Measurements from ENCODE around the gene ZNF385B. TPM values are rescaled to one million over a fixed set of nuclear protein-coding genes. Genes with fewer than 3 reads are reported as not detected.

The ZNF385B gene
- total RNA-seq, 1 donor from 2014 or later, result not detected

DNA sequence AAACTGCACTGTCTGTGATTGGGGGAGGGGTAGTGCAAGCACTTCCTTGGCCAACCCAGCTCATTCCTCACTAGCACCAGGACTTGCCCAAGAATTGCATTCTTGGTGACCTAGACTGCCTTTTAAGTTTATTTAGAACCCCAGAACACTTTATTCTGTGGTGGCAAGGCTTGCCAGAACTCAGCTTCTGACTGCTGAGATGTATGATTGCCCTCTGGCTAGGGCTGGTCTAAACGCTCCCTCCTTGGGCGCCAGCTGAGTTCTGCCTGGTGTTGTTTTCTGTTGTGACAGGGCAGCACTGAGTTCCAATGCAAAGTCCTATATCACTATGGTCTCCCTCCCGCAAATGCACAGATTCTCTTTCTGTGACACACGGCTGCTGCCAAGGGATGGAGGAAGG is 247.7 kb downstream of the ZNF385B start:
- H3K4me3 Mint-ChIP-seq, result no peak overlapping the region
- no peaks in the 10 kb centered on the region for H3K36me3 Mint-ChIP-seq (ENCODE audit: low read depth)
- H3K27me3 Mint-ChIP-seq, result peaks cover 6% of the 10 kb centered on the region
- H3K27ac Mint-ChIP-seq, result no peak overlapping the region
- ChIA-PET POLR2A (no interaction called here), CTCF (no interaction called here)
- no peak for ATAC-seq (ENCODE audit: low read depth)
- DNase-seq, result no peak
- intact Hi-C loops (cut with micrococcal nuclease), result no loop called here
- H3K4me1 Mint-ChIP-seq, result no peaks in the 10 kb centered on the region
- TF ChIP-seq, protein P1, sequence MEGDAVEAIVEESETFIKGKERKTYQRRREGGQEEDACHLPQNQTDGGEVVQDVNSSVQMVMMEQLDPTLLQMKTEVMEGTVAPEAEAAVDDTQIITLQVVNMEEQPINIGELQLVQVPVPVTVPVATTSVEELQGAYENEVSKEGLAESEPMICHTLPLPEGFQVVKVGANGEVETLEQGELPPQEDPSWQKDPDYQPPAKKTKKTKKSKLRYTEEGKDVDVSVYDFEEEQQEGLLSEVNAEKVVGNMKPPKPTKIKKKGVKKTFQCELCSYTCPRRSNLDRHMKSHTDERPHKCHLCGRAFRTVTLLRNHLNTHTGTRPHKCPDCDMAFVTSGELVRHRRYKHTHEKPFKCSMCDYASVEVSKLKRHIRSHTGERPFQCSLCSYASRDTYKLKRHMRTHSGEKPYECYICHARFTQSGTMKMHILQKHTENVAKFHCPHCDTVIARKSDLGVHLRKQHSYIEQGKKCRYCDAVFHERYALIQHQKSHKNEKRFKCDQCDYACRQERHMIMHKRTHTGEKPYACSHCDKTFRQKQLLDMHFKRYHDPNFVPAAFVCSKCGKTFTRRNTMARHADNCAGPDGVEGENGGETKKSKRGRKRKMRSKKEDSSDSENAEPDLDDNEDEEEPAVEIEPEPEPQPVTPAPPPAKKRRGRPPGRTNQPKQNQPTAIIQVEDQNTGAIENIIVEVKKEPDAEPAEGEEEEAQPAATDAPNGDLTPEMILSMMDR (IDR thresholded peaks at IDR 0.05), result no peak
- no peaks in the 10 kb centered on the region for H3K9me3 Mint-ChIP-seq

GRCh38 chr2:179613299-179613651 is 248.1 kb downstream of the ZNF385B start:
- Mint-ChIP-seq H3K4me1 (no peaks in the 10 kb centered on the region), H3K4me3 (no peak overlapping the region), H3K9me3 (no peaks in the 10 kb centered on the region), H3K27ac (no peak overlapping the region), H3K36me3 (ENCODE audit: low read depth) (no peaks in the 10 kb centered on the region), H3K27me3 (peaks cover 6% of the 10 kb centered on the region)
- CTCF ChIA-PET, result no interaction called here
- intact Hi-C loops (cut with micrococcal nuclease), result no loop called here
- TF ChIP-seq, protein P1 (IDR thresholded peaks at IDR 0.05), result no peak
- DNase-seq (no peak), ATAC-seq (ENCODE audit: low read depth) (no peak)
- POLR2A ChIA-PET, result no interaction called here

- Mint-ChIP-seq H3K4me3 (no peak overlapping the region), H3K27me3 (peaks cover 4% of the 10 kb centered on the region), H3K36me3 (ENCODE audit: low read depth) (no peaks in the 10 kb centered on the region), H3K27ac (no peak overlapping the region), H3K4me1 (no peaks in the 10 kb centered on the region), H3K9me3 (no peaks in the 10 kb centered on the region)
- intact Hi-C loops (cut with micrococcal nuclease), result no loop called here
- DNase-seq, result no peak
- TF ChIP-seq, protein P1 (IDR thresholded peaks at IDR 0.05), result no peak
- ATAC-seq (ENCODE audit: low read depth), result no peak
- POLR2A ChIA-PET, result no interaction called here
- CTCF ChIA-PET, result no interaction called here
Measured at GRCh38 chr2:179612591-179613298, 248.7 kb downstream of the ZNF385B start.

DNA sequence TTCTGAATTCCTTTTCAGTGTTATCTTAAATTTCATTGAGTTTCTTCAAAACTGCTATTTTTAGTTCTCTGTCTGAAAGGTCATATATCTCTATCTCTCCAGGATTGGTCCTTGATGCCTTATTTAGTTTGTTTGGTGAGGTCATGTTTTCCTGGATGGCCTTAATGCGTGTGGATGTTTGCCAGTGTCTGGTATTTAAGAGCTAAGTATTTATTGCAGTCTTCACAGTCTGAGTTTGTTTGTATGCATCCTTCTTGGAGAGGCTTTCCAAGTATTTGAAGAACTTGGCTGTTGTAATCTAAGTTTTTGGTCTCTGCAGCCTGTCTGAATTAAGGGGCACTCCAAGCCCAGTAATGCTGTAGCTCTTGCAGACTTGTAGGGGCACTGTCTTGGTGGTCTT is 249.3 kb downstream of the ZNF385B start:
- POLR2A ChIA-PET, result no interaction called here
- Mint-ChIP-seq H3K27ac (no peak overlapping the region), H3K4me3 (no peak overlapping the region), H3K36me3 (ENCODE audit: low read depth) (no peaks in the 10 kb centered on the region), H3K9me3 (no peaks in the 10 kb centered on the region), H3K27me3 (peaks cover 4% of the 10 kb centered on the region), H3K4me1 (no peaks in the 10 kb centered on the region)
- CTCF ChIA-PET, result no interaction called here
- TF ChIP-seq, protein P1 (IDR thresholded peaks at IDR 0.05), result no peak
- DNase-seq (no peak), ATAC-seq (ENCODE audit: low read depth) (no peak)
- intact Hi-C loops (cut with micrococcal nuclease), result no loop called here

DNA sequence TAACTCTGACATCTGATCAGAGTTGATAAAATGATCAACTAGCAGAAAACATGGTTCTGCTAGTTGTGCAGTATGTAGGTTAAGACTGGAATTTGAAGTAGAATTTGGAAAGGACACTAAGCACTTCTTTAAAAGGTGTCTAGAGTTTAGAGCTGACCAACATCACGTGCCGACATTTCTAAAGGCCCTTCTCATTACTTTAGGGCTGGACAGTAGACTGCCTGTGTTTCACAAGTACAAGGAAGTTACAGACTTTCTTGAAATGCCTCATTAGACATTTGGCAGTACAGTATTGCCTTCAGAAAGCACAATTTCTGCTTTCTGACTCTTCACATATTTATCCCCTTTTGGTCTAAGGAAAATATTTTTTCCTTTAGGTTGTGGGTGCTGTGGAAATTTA is 255.3 kb downstream of the ZNF385B start:
- no peak overlapping the region for H3K27ac Mint-ChIP-seq
- CTCF ChIA-PET, result no interaction called here
- TF ChIP-seq, protein P1 (IDR thresholded peaks at IDR 0.05), result no peak
- no peak overlapping the region for H3K4me3 Mint-ChIP-seq
- H3K27me3 Mint-ChIP-seq, result peaks cover 3% of the 10 kb centered on the region
- DNase-seq (no peak), ATAC-seq (ENCODE audit: low read depth) (no peak)
- no peaks in the 10 kb centered on the region for H3K4me1 Mint-ChIP-seq
- intact Hi-C loops (cut with micrococcal nuclease), result no loop called here
- H3K36me3 Mint-ChIP-seq (ENCODE audit: low read depth), result no peaks in the 10 kb centered on the region
- H3K9me3 Mint-ChIP-seq, result no peaks in the 10 kb centered on the region
- POLR2A ChIA-PET, result no interaction called here
